SU-DHL-6 (cell line): ENCODE results near the gene SCN1A.
A peak's percentile ranks its signal among the peaks of the same experiment; 100 is the strongest.

Experiments used
- H2AFZ ChIP-seq: fragments of 200-600 bp; sonication (generic); 2 replicates; pipeline ENCODE4 v1.6.1; 2014; ENCODE audit warnings: low read depth, mild to moderate bottlenecking, moderate library complexity, mixed read lengths, antibody characterized with exemption, low read length; ENCODE audit not compliant: severe bottlenecking
- H3F3A ChIP-seq: fragments of 200-600 bp; shearing (Covaris generic); 2 replicates; pipeline ENCODE4 v1.6.0; 2016; ENCODE audit warnings: antibody characterized with exemption, mild to moderate bottlenecking; ENCODE audit not compliant: insufficient read depth
- H3K27ac ChIP-seq: fragments of 200-600 bp; sonication (generic); 2 replicates; pipeline ENCODE4 v1.5.1; 2016; ENCODE audit warnings: low read depth, mild to moderate bottlenecking, low read length, moderate library complexity, mixed read lengths
- H3K27me3 ChIP-seq: fragments of 200-600 bp; sonication (generic), shearing (Covaris generic); 2 replicates; pipeline ENCODE4 v1.6.0; 2014; ENCODE audit warnings: mild to moderate bottlenecking, low read length
- H3K36me3 ChIP-seq: fragments of 200-600 bp; sonication (generic); 2 replicates; pipeline ENCODE4 v1.6.1; 2014; ENCODE audit warnings: mild to moderate bottlenecking, low read length, mixed read lengths
- H3K4me2 ChIP-seq: fragments of 300-600, 200-600 bp; shearing (Covaris generic), sonication (generic); 2 replicates; pipeline ENCODE4 v1.6.0; 2014; ENCODE audit warnings: low read length, low read depth, mild to moderate bottlenecking; ENCODE audit not compliant: poor library complexity, severe bottlenecking
- H3K4me3 ChIP-seq: fragments of 200-600 bp; sonication (generic); 2 replicates; pipeline ENCODE4 v1.5.1; 2014; ENCODE audit warnings: antibody characterized with exemption, low read length, mild to moderate bottlenecking, mixed read lengths; ENCODE audit not compliant: insufficient read depth, poor library complexity, severe bottlenecking
- H3K79me2 ChIP-seq: fragments of 200-600 bp; sonication (generic); 2 replicates; pipeline ENCODE4 v1.6.1; 2014; ENCODE audit warnings: mild to moderate bottlenecking, low read length, moderate library complexity; ENCODE audit not compliant: insufficient read depth
- H3K9ac ChIP-seq: fragments of 200-600 bp; sonication (generic); 2 replicates; pipeline ENCODE4 v1.7.0; 2014; ENCODE audit warnings: mild to moderate bottlenecking, low read length
- H3K9me2 ChIP-seq: fragments of 200-600 bp; sonication (generic); replicated peaks from 2 replicates; pipeline ENCODE4 v1.6.1; 2014; ENCODE audit warnings: low read length; ENCODE audit not compliant: insufficient read depth
- H3K9me3 ChIP-seq: fragments of 200-600 bp; sonication (generic); 2 replicates; pipeline ENCODE4 v1.6.1; 2014; ENCODE audit warnings: low read length, mixed read lengths; ENCODE audit not compliant: insufficient read depth
- H4K20me1 ChIP-seq: fragments of 200-600 bp; sonication (generic); 2 replicates; pipeline ENCODE4 v1.6.1; 2014; ENCODE audit warnings: low read depth, mild to moderate bottlenecking, antibody characterized with exemption, low read length, moderate library complexity, mixed read lengths
- EZH2phosphoT487 ChIP-seq: fragments of 200-600 bp; sonication (generic), shearing (Covaris generic); conservative IDR thresholded peaks from 2 replicates; pipeline ENCODE4 v1.6.1; 2018; ENCODE audit warnings: mild to moderate bottlenecking, antibody characterized with exemption, low read length, moderate library complexity, mixed read lengths
- TF ChIP-seq, protein P1 (sequence below): fragments of 200-600 bp; sonication (generic); IDR thresholded peaks from one replicate; pipeline ENCODE4 v1.5.1; 2017; ENCODE audit warnings: antibody characterized with exemption, mild to moderate bottlenecking, low read length, moderate library complexity; ENCODE audit not compliant: insufficient read depth, poor library complexity, severe bottlenecking

The SCN1A gene

DNA sequence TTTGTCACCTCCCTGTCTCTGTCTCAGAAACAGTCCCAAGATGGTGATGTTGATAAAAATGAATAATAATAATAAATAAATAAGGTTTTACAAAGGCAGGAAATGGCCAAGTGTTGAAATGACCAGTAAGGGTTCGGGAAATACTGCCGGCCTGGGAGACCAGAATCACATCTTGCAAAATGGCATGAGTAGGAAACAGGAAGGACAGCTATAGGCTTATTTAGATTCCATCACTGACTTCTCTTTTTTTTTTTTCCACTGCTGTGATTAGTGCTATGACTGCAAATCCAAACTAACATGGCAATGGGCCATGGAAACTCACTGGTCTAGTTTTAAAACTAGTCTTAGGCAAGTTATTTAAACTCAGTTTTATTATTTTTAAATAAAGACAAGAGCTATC, 60.6 kb downstream of the SCN1A start:
- H3K9ac ChIP-seq, result no peak overlapping the region
- TF ChIP-seq, protein P1, sequence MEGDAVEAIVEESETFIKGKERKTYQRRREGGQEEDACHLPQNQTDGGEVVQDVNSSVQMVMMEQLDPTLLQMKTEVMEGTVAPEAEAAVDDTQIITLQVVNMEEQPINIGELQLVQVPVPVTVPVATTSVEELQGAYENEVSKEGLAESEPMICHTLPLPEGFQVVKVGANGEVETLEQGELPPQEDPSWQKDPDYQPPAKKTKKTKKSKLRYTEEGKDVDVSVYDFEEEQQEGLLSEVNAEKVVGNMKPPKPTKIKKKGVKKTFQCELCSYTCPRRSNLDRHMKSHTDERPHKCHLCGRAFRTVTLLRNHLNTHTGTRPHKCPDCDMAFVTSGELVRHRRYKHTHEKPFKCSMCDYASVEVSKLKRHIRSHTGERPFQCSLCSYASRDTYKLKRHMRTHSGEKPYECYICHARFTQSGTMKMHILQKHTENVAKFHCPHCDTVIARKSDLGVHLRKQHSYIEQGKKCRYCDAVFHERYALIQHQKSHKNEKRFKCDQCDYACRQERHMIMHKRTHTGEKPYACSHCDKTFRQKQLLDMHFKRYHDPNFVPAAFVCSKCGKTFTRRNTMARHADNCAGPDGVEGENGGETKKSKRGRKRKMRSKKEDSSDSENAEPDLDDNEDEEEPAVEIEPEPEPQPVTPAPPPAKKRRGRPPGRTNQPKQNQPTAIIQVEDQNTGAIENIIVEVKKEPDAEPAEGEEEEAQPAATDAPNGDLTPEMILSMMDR, result no peak
- TF ChIP-seq EZH2phosphoT487, result no peak
- H3K27me3 ChIP-seq, result no peaks in the 10 kb centered on the region
- no peaks in the 10 kb centered on the region for H3F3A ChIP-seq
- H3K9me2 ChIP-seq, result no peaks in the 10 kb centered on the region
- H3K27ac ChIP-seq, result no peak overlapping the region
- no peak overlapping the region for H3K4me2 ChIP-seq
- no peaks in the 10 kb centered on the region; the same call in 1 of the 2 replicates for H4K20me1 ChIP-seq
- H2AFZ ChIP-seq, result no peak overlapping the region
- no peaks in the 10 kb centered on the region for H3K36me3 ChIP-seq
- no peaks in the 10 kb centered on the region for H3K9me3 ChIP-seq
- no peak overlapping the region for H3K4me3 ChIP-seq
- no peaks in the 10 kb centered on the region for H3K79me2 ChIP-seq

- H3K27ac ChIP-seq, result no peak overlapping the region
Observed at GRCh38 chr2:166060191-166060590, 67.6 kb downstream of the SCN1A start.

DNA sequence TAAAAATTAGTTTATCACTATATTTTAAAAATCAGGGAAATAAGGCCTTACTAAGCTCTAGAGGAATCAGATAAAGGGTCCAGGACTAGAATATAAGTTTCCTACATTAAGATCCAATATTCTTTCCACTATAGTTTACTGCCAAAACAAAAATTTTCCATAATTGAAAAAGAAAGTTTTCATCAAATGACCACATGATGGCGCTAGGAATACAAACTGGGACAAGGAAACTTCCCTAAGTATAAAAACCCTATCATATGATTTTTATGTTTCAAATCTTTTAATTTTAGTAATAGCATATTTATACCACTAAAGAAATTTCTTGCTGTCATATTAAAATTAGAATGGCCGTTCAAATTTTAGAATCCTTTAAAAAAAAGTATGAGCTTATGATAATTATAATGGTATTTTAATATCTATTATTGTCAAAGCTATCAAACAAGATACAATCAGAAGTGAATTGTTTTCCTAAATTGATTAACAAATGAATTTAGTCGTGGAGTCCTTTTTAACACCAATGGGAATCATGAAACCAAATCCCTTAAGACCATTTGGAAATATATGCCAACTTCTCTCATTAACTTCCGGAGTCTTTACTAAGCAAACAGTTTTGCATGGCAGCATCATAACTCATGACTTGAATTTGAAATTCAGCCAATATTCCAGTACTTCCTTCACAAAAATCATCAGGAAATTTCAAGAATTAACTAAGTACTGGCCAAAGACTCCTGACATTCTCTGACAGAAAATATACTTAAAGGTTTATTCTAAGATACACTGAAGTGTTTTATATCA, 70.3 kb downstream of the SCN1A start:
- Histone ChIP-seq H3K79me2 (no peaks in the 10 kb centered on the region), H2AFZ (no peak overlapping the region), H3K36me3 (no peaks in the 10 kb centered on the region), H3K27me3 (no peaks in the 10 kb centered on the region), H3K9me2 (no peaks in the 10 kb centered on the region), H3K9me3 (no peaks in the 10 kb centered on the region), H3K4me3 (no peak overlapping the region), H3F3A (no peaks in the 10 kb centered on the region), H3K9ac (no peak overlapping the region), H4K20me1 (no peaks in the 10 kb centered on the region), H3K27ac (no peak overlapping the region), H3K4me2 (no peak overlapping the region)
- TF ChIP-seq, protein P1, result peak; percentile 55
- TF ChIP-seq EZH2phosphoT487, result no peak

More at GRCh38 chr2:166060191-166060590, 67.6 kb downstream of the SCN1A start:
- Histone ChIP-seq H2AFZ (no peak overlapping the region), H3K27me3 (no peaks in the 10 kb centered on the region), H3K9me3 (no peaks in the 10 kb centered on the region), H3K4me2 (no peak overlapping the region), H3K79me2 (no peaks in the 10 kb centered on the region), H3K4me3 (no peak overlapping the region), H3F3A (no peaks in the 10 kb centered on the region), H3K9ac (no peak overlapping the region), H3K36me3 (no peaks in the 10 kb centered on the region), H4K20me1 (no peaks in the 10 kb centered on the region; the same call in 1 of the 2 replicates), H3K9me2 (no peaks in the 10 kb centered on the region)
- no peak for TF ChIP-seq EZH2phosphoT487
- TF ChIP-seq, protein P1, result no peak
